Measurements from ENCODE around the gene TCEA2. TPM values are rescaled to one million over a fixed set of nuclear protein-coding genes. Genes with fewer than 3 reads are reported as not detected.

TCEA2 gene
- total and polyA plus RNA-seq, 2 of the 13 experiments (the other 11 are each of a cell fraction or from before 2014, with no cell fraction given), result 28.1 to 33.7 TPM

- no peak; the same call in 1 of the 2 replicates for TF ChIP-seq ZBTB4 (CRISPR knock-in tag; IDR thresholded peaks at IDR 0.05; ENCODE audit: borderline replicate concordance)
- TF ChIP-seq NAIF1 (CRISPR knock-in tag; IDR thresholded peaks at IDR 0.05; ENCODE audit: borderline replicate concordance), result no peak
- TF ChIP-seq RARG (CRISPR knock-in tag; IDR thresholded peaks at IDR 0.05; ENCODE audit: low read depth), result no peak
- TF ChIP-seq HNF4G (IDR thresholded peaks at IDR 0.05; ENCODE audit: borderline replicate concordance, low read depth, low read length), result no peak; the same call in 1 of the 2 replicates
- TF ChIP-seq HNF4G (CRISPR knock-in tag; IDR thresholded peaks at IDR 0.05; ENCODE audit: borderline replicate concordance, low read depth), result no peak
- TF ChIP-seq SSRP1 (CRISPR knock-in tag; IDR thresholded peaks at IDR 0.05), result peak; percentile 89; the same call in 1 of the 2 replicates
- TF ChIP-seq ZNF589 (CRISPR knock-in tag; conservative IDR thresholded peaks at IDR 0.05), result no peak
- 0 out of 2 replicates have a peak, but pooled peaks have one; percentile 36 for TF ChIP-seq SMARCE1 (IDR thresholded peaks at IDR 0.05; ENCODE audit: borderline replicate concordance)
- peak; percentile 67; the same call in 1 of the 2 replicates for TF ChIP-seq ZNF709 (CRISPR knock-in tag; IDR thresholded peaks at IDR 0.05)
- no peak for TF ChIP-seq DBP (CRISPR knock-in tag; IDR thresholded peaks at IDR 0.05; ENCODE audit: not compliant biosample characterization)
- TF ChIP-seq ZNF740 (CRISPR knock-in tag; IDR thresholded peaks at IDR 0.05), result peak; percentile 85
- TF ChIP-seq KLF6 (CRISPR knock-in tag; IDR thresholded peaks at IDR 0.05), result peak; percentile 63; the same call in 1 of the 2 replicates
- TF ChIP-seq ZNF644 (CRISPR knock-in tag; IDR thresholded peaks at IDR 0.05; ENCODE audit: low read depth), result no peak
- TF ChIP-seq PREB (CRISPR knock-in tag; IDR thresholded peaks at IDR 0.05), result peak; percentile 94; the same call in 1 of the 2 replicates
- TF ChIP-seq HIC2 (CRISPR knock-in tag; IDR thresholded peaks at IDR 0.05; ENCODE audit: low read depth), result peak; percentile 42; the same call in 1 of the 2 replicates
- no peak for TF ChIP-seq ZNF549 (CRISPR knock-in tag; IDR thresholded peaks at IDR 0.05)
- TF ChIP-seq SRSF4 (IDR thresholded peaks at IDR 0.05; ENCODE audit: low read depth, low read length, poor library complexity, severe bottlenecking), result no peak
- no peak; the same call in none of the 2 replicates for TF ChIP-seq ATAD3A (CRISPR knock-in tag; IDR thresholded peaks at IDR 0.05)
- TF ChIP-seq ZNF430 (CRISPR knock-in tag; IDR thresholded peaks at IDR 0.05), result no peak
- no peak for TF ChIP-seq ZMAT5 (CRISPR knock-in tag; IDR thresholded peaks at IDR 0.05; ENCODE audit: borderline replicate concordance, low read depth)
- TF ChIP-seq ZNF225 (CRISPR knock-in tag; IDR thresholded peaks at IDR 0.05), result peak; percentile 27; the same call in 1 of the 2 replicates
Measured at GRCh38 chr20:64057628-64058498, 5.1 kb upstream of the TCEA2 start (continued).
